GM06990 (cell line): Measurements from ENCODE around the gene ENAH.

ENCODE experiments used
- DNase-seq: peaks from one replicate; pipeline ENCODE4 v3.0.0-alpha.2; 2011; ENCODE audit not compliant: insufficient read length; ENCODE audit errors: extremely low read depth
- H3K27me3 ChIP-seq: replicated peaks from 2 replicates; pipeline ENCODE4 v1.6.0; 2011; ENCODE audit warnings: low read length; ENCODE audit not compliant: control insufficient read depth, insufficient read depth
- H3K36me3 ChIP-seq: 2 replicates; pipeline ENCODE4 v1.5.1; 2011; ENCODE audit warnings: low read length; ENCODE audit not compliant: control insufficient read depth, insufficient read depth
- H3K4me3 ChIP-seq: replicated peaks from 2 replicates; pipeline ENCODE4 v1.5.1; 2011; ENCODE audit warnings: low read depth, mild to moderate bottlenecking, control low read depth, low read length
- CTCF ChIP-seq: IDR thresholded peaks from 2 replicates; pipeline ENCODE4 v1.5.1; 2011; ENCODE audit warnings: low read length, control low read depth, mild to moderate bottlenecking, inconsistent platforms; ENCODE audit not compliant: insufficient read depth, poor library complexity, severe bottlenecking

The ENAH gene

GRCh38 chr1:225524570-225524969 lies 128.4 kb downstream of the ENAH start:
- Histone ChIP-seq H3K4me3 (no peak overlapping the region), H3K27me3 (no peaks in the 10 kb centered on the region; the same call in 1 of the 2 replicates), H3K36me3 (no peaks in the 10 kb centered on the region)
- no peak for DNase-seq
- TF ChIP-seq CTCF: no peak

GRCh38 chr1:225523263-225523950 lies 129.5 kb downstream of the ENAH start:
- no peak for TF ChIP-seq CTCF
- H3K4me3 ChIP-seq: no peak overlapping the region
- no peak for DNase-seq
- H3K36me3 ChIP-seq: no peaks in the 10 kb centered on the region
- no peaks in the 10 kb centered on the region; the same call in 1 of the 2 replicates for H3K27me3 ChIP-seq

GRCh38 chr1:225522588-225523262 lies 130.2 kb downstream of the ENAH start:
- TF ChIP-seq CTCF: no peak
- Histone ChIP-seq H3K36me3 (no peaks in the 10 kb centered on the region), H3K27me3 (no peaks in the 10 kb centered on the region), H3K4me3 (no peak overlapping the region)
- DNase-seq: no peak

GRCh38 chr1:225520587-225521227 lies 132.2 kb downstream of the ENAH start:
- no peak for DNase-seq
- Histone ChIP-seq H3K36me3 (no peaks in the 10 kb centered on the region), H3K27me3 (no peaks in the 10 kb centered on the region), H3K4me3 (no peak overlapping the region)
- TF ChIP-seq CTCF: no peak

- no peak for DNase-seq
- Histone ChIP-seq H3K36me3 (no peaks in the 10 kb centered on the region), H3K4me3 (no peak overlapping the region), H3K27me3 (no peaks in the 10 kb centered on the region)
- no peak for TF ChIP-seq CTCF
These were observed 133.6 kb downstream of the ENAH start for GRCh38 chr1:225519166-225519863.
